HEK293 (cell line): ENCODE results near the gene TNNT3.

Experiments
- HOXD13 ChIP-seq: sonication (generic); formaldehyde crosslinking; IDR thresholded peaks from 2 replicates; pipeline ENCODE4 v1.8.0; 2022; ENCODE audit warnings: missing genetic modification reagents, borderline replicate concordance
- KLF1 ChIP-seq: fragments of 450-650 bp; formaldehyde crosslinking; IDR thresholded peaks from 2 replicates; pipeline ENCODE4 v1.5.1; 2016; ENCODE audit warnings: missing biosample characterization, missing genetic modification characterization
- REST ChIP-seq: fragments of 450-650 bp; formaldehyde crosslinking; IDR thresholded peaks from 2 replicates; pipeline ENCODE4 v1.5.1; 2016; ENCODE audit warnings: missing biosample characterization, missing genetic modification characterization
- SP7 ChIP-seq: fragments of 450-650 bp; formaldehyde crosslinking; IDR thresholded peaks from 2 replicates; pipeline ENCODE4 v1.5.1; 2016; ENCODE audit warnings: missing biosample characterization, missing genetic modification characterization
- YY1 ChIP-seq: fragments of 450-650 bp; formaldehyde crosslinking; IDR thresholded peaks from 2 replicates; pipeline ENCODE4 v1.5.1; 2018; ENCODE audit warnings: missing biosample characterization, missing genetic modification characterization
- ZEB2 ChIP-seq: fragments of 450-650 bp; formaldehyde crosslinking; IDR thresholded peaks from 2 replicates; pipeline ENCODE4 v1.5.1; 2016; ENCODE audit warnings: missing biosample characterization, missing genetic modification characterization
- ZNF133 ChIP-seq: fragments of 450-650 bp; formaldehyde crosslinking; IDR thresholded peaks from 2 replicates; pipeline ENCODE4 v1.5.1; 2016; ENCODE audit warnings: missing biosample characterization, missing genetic modification characterization
- ZNF221 ChIP-seq: fragments of 450-650 bp; formaldehyde crosslinking; IDR thresholded peaks from 2 replicates; pipeline ENCODE4 v1.5.1; 2017; ENCODE audit warnings: missing biosample characterization, missing genetic modification characterization, borderline replicate concordance
- ZNF24 ChIP-seq: fragments of 450-650 bp; formaldehyde crosslinking; IDR thresholded peaks from 2 replicates; pipeline ENCODE4 v1.5.1; 2016; ENCODE audit warnings: missing biosample characterization, missing genetic modification characterization
- ZNF292 ChIP-seq: fragments of 450-650 bp; formaldehyde crosslinking; IDR thresholded peaks from 2 replicates; pipeline ENCODE4 v1.5.1; 2016; ENCODE audit warnings: low read depth, missing biosample characterization, missing genetic modification characterization, borderline replicate concordance
- ZNF664 ChIP-seq: fragments of 450-650 bp; formaldehyde crosslinking; IDR thresholded peaks from 2 replicates; pipeline ENCODE4 v1.5.1; 2016; ENCODE audit warnings: missing biosample characterization, missing genetic modification characterization
- ZNF792 ChIP-seq: fragments of 450-650 bp; formaldehyde crosslinking; IDR thresholded peaks from 2 replicates; pipeline ENCODE4 v1.5.1; 2016; ENCODE audit warnings: missing biosample characterization, missing genetic modification characterization
- TF ChIP-seq, protein P1 (sequence below): fragments of 450-650 bp; formaldehyde crosslinking; IDR thresholded peaks from 2 replicates; pipeline ENCODE4 v1.5.1; 2016; ENCODE audit warnings: missing biosample characterization, missing genetic modification characterization

GRCh38 chr11:1912289-1912878, 7.1 kb upstream of the TNNT3 start:
- TF ChIP-seq YY1 (tag by site-specific recombination) (no peak), HOXD13 (no peak), SP7 (no peak), ZNF24 (tag by site-specific recombination) (no peak), ZNF292 (no peak), ZNF133 (tag by site-specific recombination) (no peak), ZNF792 (tag by site-specific recombination) (no peak), ZEB2 (tag by site-specific recombination) (no peak), REST (tag by site-specific recombination) (no peak), ZNF664 (tag by site-specific recombination) (no peak), ZNF221 (tag by site-specific recombination) (no peak), KLF1 (no peak)
- TF ChIP-seq, protein P1, sequence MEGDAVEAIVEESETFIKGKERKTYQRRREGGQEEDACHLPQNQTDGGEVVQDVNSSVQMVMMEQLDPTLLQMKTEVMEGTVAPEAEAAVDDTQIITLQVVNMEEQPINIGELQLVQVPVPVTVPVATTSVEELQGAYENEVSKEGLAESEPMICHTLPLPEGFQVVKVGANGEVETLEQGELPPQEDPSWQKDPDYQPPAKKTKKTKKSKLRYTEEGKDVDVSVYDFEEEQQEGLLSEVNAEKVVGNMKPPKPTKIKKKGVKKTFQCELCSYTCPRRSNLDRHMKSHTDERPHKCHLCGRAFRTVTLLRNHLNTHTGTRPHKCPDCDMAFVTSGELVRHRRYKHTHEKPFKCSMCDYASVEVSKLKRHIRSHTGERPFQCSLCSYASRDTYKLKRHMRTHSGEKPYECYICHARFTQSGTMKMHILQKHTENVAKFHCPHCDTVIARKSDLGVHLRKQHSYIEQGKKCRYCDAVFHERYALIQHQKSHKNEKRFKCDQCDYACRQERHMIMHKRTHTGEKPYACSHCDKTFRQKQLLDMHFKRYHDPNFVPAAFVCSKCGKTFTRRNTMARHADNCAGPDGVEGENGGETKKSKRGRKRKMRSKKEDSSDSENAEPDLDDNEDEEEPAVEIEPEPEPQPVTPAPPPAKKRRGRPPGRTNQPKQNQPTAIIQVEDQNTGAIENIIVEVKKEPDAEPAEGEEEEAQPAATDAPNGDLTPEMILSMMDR (tag by site-specific recombination), result no peak
